DOHH2 (cell line): Measurements from ENCODE around the gene MCU.

Source experiments
- CTCF ChIP-seq: fragments of 200-600 bp; sonication (generic); IDR thresholded peaks from one replicate; pipeline ENCODE4 v1.5.1; 2014; ENCODE audit warnings: antibody characterized with exemption, mild to moderate bottlenecking, low read depth, low read length; ENCODE audit not compliant: poor library complexity, severe bottlenecking
- EZH2phosphoT487 ChIP-seq: fragments of 200-600 bp; sonication (generic); IDR thresholded peaks from 2 replicates; pipeline ENCODE4 v1.6.1; 2017; ENCODE audit warnings: borderline replicate concordance, mild to moderate bottlenecking, antibody characterized with exemption, low read length, moderate library complexity, mixed read lengths

GRCh38 chr10:72846238-72846637, 154.3 kb downstream of the MCU start:
- TF ChIP-seq CTCF (no peak), EZH2phosphoT487 (no peak)
